SIG-M5 treated with dmso at 0.1 percent for 504 hours (cell line): ENCODE results near the gene FABP7.
A peak's percentile ranks its signal among the peaks of the same experiment; 100 is the strongest.

Experiments used
- DNase-seq: peaks from one replicate; lab custom pipeline; 2025; ENCODE audit not compliant: unreplicated experiment; lab: John Stamatoyannopoulos, UW

The FABP7 gene

GRCh38 chr6:122755901-122756300, 23.6 kb upstream of the FABP7 start:
- DNase-seq = no peak

GRCh38 chr6:122758927-122759334, 20.6 kb upstream of the FABP7 start:
- no peak for DNase-seq

GRCh38 chr6:122760330-122760729, 19.2 kb upstream of the FABP7 start:
- DNase-seq = no peak

- DNase-seq = no peak
Observed at GRCh38 chr6:122766256-122766655, 13.3 kb upstream of the FABP7 start.

- DNase-seq = peak; percentile 91
Observed at GRCh38 chr6:122770835-122771601, 8.5 kb upstream of the FABP7 start.

GRCh38 chr6:122772724-122773415, 6.6 kb upstream of the FABP7 start:
- no peak for DNase-seq

GRCh38 chr6:122775975-122776374, 3.5 kb upstream of the FABP7 start:
- no peak for DNase-seq

GRCh38 chr6:122778302-122778701, 1.2 kb upstream of the FABP7 start:
- no peak for DNase-seq

GRCh38 chr6:122778985-122779661, 393 bp upstream of the FABP7 start:
- no peak for DNase-seq

- DNase-seq = no peak
Observed at GRCh38 chr6:122780114-122780513, 598 bp downstream of the FABP7 start.

- DNase-seq = no peak
Observed at GRCh38 chr6:122781716-122782115, 2.2 kb downstream of the FABP7 start.

- DNase-seq = no peak
Observed at GRCh38 chr6:122783401-122783800, 3.9 kb downstream of the FABP7 start.

GRCh38 chr6:122785891-122786290, 6.4 kb downstream of the FABP7 start:
- DNase-seq = no peak

- no peak for DNase-seq
Observed at GRCh38 chr6:122787721-122788120, 8.2 kb downstream of the FABP7 start.

GRCh38 chr6:122788208-122788607, 8.7 kb downstream of the FABP7 start:
- no peak for DNase-seq

GRCh38 chr6:122788663-122789181, 9.2 kb downstream of the FABP7 start:
- peak; percentile 35 for DNase-seq

- DNase-seq = peak; percentile 58
Observed at GRCh38 chr6:122789182-122790027, 9.9 kb downstream of the FABP7 start, which contains the start of gene SMPDL3A. SMPDL3A (plus strand) TSS chr6:122789258; CDS start chr6:122789347, 89 bp downstream.

GRCh38 chr6:122790028-122790422, 10.5 kb downstream of the FABP7 start:
- no peak for DNase-seq

GRCh38 chr6:122790423-122791309, 11.2 kb downstream of the FABP7 start:
- peak; percentile 30 for DNase-seq

- DNase-seq = no peak
Observed at GRCh38 chr6:122791310-122791679, 11.8 kb downstream of the FABP7 start.
